ENCODE measurements around the gene FMNL2.

The FMNL2 gene

DNA sequence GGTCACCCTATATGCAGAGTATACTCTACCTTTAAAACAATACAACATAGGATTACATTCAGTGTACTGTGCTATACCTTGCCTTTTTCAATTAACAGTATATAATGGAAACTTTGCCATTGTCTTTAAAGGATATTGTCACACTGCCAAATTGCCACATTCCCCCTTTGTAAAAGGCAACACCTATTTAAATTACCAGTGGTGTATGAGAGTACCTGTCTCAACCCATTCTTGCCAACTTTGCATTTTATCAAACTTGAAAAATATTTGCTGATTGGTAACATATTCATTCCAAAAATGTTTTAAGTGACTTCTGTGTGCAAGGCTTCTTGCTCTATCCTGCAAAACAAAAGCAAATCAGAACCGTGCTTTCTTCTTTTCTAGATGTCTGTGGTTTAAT lies 92.9 kb downstream of the FMNL2 start:
- DNase-seq (ENCODE audit: low read depth), result no peak

DNA sequence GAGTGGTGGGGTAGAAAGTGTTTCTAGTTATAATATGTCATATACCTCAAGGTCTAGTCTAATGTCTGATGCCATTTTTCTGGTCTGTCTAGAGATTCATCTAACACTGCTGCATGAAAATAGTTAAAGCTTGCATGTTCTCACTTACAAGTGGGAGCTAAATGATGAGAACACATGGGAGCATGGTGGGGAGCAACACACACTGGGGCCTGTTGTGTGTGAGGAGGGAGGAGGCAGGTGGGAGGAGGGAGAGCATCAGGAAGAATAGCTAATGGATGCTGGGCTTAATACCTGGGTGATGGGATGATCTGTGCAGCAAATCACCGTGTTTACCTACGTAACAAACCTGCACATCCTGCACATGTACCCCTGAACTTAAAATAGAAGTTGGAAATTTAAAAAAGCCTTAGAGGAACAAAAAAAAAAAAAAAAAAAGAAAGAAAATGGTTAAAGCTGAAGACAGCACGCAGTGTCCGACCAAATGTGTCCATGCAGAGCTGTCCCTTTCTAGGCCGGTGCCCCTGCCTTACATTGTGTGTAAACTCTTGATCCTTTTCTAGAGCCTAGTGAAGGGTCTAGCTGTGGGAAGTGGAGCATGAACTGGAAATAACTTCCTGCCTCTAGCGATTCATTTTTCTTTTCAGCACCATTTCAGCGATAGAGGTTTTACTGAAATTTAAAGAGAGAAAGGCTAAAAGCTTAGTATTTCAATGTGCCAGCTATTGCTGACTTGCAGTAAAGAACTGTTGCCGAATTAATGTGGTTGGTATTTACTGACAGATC lies 94.0 kb downstream of the FMNL2 start:
- no peak for DNase-seq (ENCODE audit: low read depth)

DNA sequence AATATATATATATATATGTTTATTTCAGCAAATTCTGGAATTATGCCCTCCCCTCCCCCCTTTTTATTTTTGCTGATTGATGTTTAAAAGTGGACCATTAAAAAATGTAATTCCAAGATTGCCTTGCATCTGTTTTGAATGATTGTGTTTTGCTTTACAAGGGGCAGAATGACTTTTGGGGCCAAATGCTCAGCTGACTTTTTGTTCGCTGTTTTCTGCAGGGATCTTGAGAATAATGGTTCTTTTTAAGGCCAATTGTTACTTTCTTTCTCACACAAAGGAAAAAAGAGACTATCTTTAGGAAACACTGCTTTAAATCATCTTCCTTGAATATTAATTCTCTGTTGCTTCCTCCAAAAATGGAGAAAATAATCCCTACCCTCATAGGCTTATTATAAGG lies 95.9 kb downstream of the FMNL2 start:
- no peak for DNase-seq (ENCODE audit: low read depth)

DNA sequence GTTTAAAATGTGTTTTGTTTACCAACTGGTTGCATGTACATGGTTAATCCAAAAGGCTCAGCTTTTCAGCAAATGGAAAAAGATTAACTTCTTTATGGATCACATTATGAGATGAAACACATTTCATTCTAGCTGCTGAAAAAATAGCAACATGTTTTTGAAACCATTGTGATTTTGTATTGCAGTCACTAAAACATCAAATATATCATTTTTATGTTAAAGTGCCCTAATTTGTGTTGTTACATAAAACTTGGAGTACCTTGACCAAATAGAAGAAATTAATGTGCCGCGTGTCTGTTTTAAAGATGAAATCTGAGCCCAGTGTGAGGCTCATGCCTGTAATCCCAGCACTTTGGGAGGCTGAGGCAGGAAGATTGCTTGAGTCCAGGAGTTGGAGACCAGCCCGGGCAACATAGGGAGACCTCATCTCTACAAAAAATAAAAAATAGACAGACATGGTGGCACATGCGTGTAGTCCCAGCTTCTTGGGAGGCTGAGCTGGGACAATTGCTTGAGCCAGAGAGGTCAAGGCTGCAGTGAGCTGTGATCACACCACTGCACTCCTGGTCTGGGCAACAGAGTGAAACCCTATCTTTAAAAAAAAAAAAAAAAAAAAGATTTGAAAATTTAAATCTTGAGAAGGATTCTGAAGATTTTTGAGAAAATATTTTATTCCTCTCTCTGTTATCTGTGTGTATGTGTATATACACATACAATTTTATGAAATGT lies 96.6 kb downstream of the FMNL2 start:
- no peak for DNase-seq (ENCODE audit: low read depth)

DNA sequence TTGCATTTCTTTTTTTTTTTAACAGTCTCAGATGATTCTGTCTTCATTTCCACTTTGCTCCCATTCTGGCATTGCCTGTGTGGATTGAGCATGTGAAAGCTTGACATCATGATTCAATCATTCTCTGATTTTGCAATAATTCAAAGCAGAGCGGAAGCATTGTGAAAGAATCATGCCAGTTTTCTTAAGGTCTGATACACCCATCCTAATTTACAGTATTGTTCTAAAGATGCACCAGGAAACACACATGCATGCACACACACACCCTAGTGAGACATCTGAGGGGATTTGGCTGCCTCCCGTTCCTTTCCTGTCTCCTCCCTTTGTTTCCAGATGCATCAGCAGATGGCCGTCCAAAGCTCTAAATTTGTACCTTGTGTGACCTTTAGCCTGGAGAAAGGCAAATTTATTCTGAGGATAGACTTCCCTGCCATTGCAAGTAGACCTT lies 97.3 kb downstream of the FMNL2 start:
- DNase-seq (ENCODE audit: low read depth), result no peak

DNA sequence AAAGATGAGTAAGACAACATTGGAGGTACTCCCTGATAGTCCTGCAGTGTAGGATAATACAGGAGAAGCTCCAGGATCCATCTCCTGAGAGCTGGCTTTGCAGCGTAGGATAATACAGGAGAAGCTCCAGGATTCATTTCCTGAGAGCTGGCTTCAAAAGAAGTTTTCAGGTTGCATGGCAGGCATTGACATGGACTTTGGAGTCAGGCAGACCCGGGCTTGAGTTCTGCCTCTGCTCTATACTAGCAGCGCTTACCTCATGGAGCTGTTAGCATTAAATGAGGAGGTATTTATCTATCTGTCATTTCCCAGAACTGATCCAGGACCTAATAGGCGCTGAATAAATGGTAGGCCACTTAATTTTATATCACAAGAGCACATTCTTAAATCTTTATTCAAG lies 97.8 kb downstream of the FMNL2 start:
- DNase-seq (ENCODE audit: low read depth), result no peak

DNA sequence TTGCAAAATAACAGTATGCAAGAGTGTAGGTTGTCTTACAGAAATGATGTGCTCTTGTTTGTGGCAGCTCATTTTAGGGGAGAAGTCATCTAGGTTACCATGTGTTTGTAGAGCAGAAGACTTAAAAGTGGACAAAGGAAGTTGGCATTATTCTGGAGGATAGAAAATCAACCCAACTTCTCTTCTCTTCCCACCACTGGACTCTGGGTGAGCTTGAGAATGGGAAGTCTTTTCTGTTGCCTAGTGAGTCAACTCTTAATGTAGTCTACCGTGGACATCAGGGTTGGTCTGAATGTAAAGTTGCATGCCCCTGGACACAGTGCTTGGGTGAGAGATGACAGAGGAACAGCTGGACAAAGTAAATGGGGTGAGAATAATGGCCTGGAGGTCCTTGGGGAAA lies 98.3 kb downstream of the FMNL2 start:
- no peak for DNase-seq (ENCODE audit: low read depth)

DNA sequence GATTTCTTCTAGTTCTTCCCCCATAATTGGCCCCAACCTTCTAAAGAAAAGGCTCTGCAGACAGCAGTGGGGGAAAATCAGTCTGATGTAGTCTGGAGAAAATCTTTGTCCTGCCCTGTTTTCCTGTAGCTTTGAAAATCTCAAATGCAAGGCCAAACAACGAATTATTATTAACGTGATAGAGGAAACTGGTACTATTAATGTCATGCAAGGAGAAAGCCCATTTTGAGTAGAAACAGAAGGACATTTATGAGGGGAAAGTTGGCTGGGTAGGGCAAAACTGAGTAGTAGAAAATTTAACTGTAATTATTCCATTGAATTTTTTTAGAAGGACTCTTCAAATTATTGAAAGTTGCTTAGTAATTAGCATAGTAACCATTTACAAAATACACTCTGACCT lies 98.8 kb downstream of the FMNL2 start:
- DNase-seq (ENCODE audit: low read depth), result no peak

DNA sequence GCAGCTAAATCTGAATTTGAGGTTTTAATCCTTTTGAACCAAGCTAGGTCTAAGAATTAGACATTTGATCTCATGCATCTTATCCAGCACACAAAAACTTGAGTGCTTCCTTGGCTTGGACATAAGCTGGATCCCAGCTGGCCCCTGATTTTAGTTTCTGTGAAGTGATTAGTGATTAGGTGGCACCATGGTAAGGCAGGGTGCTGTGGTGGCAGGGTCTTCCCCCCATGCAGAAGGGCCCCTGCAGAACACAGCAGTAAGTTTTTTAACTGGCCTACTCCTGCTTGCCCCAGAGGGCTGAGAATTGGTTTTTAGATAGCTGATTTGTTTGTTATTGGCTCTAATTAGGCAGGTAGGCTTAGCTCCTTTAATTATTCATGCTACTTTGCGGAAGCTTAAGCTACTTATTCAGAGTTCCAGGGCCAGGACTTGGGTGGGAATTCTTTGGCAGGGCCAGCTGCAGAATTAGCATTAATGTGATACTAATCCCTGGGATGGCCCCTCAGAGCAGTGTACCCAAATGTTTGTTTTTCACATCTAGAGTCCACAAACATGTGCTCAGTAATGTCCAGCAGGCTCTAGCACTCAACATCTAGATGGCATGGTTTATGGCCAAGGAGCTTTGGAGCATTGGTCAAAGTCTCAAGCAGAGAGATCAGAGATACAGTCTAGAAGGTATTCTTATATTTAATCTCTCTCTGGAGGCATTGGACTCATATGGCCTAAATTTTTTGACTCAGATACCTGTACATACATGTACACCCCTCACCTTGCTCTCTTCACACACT lies 99.6 kb downstream of the FMNL2 start:
- no peak for DNase-seq (ENCODE audit: low read depth)

DNA sequence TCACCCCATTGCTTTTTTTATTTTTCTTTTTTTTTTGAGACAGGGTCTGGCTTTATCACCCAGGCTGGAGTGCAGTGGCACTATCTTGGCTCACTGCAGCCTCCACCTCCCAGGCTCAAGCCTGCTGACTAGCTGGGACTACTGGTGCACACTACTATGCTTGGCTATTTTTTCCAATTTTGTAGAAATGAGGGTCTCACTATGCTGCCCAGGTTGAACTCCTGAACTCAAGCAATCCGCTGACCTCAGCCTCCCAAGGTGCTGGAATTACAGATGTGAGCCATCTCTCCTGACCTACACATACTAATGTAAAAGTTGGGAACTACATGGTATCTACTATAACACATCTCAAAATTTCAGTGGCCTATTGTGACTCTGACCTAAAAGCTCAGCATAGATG lies 101.2 kb downstream of the FMNL2 start:
- DNase-seq (ENCODE audit: low read depth), result no peak

DNA sequence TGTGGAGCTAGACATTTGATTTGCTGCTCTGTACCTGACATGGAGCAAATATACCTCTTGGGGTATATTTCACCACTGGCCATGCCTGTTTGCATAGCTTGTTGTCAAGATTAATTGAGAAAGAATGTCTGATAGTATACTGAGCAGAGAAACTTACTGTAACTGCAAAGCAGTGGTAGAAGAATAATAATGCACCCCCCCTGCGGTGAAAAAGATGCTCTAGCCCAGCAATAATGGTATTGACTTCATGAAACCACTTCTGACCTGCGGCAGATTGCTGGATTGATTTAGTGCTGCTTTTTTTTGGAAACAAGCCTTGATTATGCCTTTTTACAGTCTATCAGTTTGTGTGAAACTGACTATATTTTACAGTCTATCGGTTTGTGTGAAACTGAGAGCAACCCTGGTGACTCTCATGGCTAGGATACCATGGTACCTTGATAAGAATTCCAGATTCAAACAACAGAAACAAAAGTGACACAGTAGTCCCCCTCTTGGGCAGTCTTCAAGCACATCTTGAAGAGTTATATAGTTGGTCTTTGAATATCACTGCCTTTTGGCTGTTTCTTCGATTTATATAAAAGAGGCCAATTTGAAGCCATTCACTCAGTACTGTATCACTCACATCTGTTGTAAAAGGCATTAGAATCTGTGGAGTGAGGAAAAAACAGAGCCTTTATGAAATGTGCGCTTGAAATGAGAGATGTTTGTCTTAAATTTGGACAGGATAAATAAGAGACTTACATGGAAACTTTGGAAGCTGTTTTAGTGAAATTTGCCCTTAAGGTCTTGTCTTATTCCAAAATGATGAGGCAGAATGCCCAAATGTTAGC lies 102.5 kb downstream of the FMNL2 start:
- no peak for DNase-seq (ENCODE audit: low read depth)

DNA sequence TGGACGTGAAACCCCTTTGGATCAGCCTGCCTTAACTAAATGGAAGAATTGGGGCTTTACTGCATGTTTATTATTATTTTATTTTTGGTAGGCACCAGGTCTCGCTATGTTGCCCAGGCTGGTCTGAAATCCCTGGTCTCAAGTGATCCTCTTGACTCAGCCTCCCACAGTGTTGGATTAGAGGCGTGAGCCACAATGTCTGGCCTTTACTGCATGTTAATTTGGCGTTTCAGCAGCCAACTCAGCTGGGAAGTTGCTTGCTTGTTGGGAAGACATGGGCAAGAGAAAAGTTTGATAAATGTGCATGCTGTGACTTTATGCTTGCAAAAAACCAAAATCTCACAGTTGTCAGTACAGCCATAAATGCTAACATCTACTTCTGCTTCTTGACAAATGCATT lies 105.1 kb downstream of the FMNL2 start:
- DNase-seq (ENCODE audit: low read depth), result no peak

DNA sequence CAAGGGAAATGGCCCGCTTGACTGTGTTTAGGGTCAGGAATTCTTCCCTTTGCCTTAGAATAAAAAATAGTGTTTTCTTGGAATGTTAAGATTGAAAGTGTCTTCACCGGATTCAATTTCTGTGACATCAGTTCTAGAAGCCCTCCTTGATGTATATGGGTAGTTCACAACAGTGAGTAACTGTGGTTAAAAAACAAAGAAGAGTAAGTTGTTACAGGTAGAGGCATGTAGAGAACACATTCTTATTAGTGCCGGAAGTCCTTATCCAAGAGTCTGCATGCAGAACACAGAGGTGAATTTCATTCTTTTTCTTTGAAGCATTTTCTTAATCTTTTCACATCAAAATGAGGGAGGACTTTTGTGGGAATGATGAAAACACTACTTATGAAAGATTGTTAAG lies 105.5 kb downstream of the FMNL2 start:
- DNase-seq (ENCODE audit: low read depth), result no peak

DNA sequence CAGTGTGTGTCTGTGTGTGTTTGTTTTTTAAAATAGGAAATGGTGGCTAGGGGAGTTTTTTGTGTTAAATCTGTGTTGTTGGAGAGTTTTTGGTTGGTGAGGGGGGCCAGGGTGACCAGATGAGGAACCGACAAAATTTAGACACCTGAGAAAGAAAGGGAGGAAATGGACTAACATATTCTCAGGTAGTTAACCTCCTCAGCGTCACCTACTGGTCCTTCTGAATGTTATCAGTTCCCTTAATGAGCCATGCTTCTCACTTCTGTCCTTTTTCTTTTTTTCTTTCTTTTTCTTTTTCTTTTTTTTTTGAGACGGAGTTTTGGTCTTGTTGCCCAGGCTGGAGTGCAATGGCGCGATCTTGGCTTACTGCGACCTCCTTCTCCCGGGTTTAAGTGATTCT lies 107.0 kb downstream of the FMNL2 start:
- no peak for DNase-seq (ENCODE audit: low read depth)

DNA sequence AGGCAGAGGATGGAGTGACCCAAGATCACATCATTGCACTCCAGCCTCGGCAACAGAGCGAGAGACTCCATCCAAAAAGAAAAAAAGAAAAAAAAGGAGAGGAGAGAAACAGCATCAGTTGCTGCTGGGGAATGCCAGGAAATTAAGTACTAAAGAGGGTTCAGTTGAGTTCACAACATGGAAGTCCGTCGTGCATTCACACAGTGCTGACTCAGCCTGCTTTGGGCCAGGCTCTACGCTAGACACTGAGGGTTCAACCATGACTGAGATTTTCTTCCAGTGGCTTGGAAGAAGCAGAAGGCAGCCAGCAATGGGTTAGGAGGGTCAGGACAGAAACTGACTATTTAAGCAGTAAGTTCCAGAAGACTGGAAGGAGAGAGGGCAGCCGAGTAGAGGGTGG lies 108.8 kb downstream of the FMNL2 start:
- DNase-seq (ENCODE audit: low read depth), result no peak

DNA sequence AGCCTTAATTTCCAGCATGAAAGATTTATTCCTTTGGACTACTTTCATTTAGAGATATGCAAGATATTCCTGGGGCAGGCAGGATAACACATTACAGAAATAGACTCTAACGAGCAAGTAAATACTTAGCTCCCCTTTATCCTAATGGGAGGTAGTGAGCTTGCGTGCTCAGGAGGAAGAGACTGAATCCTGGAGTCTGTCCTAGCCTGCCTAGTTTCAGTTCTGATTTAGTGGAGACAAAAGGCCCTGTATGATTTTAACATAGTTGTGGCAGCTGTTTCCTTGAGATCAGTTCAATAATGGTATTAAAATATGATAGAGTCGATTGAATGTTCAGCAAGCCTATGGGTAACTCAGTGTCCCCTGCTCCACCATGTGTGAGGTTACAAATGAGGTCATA lies 109.5 kb downstream of the FMNL2 start:
- no peak for DNase-seq (ENCODE audit: low read depth)

DNA sequence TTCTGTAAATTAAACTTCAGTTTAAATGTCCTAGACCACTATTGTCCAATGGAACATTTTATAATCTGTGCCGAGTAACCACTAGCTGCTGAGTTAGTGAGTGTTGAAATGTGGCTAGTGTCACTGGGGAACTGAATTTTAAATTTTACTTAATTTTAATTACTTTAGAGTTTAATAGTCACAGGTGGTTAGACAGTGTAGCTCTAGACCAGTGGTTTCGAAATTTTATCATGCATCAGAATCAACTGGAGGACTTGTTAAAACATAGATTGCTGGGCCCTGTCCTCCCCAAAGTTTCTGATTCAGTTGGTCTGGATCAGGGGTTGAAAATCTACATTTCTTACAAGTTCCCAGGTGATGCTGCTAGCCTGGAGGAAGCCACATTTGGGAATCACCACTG lies 110.4 kb downstream of the FMNL2 start:
- DNase-seq (ENCODE audit: low read depth), result no peak

DNA sequence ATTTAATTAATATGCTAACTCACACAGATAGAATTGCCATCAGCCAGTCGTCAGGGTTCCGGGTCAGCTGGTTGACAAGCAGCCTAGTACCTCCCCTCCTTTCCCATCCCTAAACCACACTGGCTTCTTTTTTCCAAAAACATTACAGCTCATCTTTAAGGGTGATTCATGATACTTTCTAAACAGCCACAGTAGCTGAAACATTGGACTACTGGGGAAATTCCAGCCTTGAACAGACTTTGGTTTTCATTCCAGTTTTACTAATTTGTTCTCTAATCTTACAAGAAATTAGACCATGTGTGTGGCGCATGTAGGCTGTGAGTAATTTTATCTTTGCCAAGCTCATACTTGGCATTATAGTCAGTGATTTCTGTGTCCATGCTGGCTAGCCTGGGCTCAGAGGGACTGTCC lies 110.8 kb downstream of the FMNL2 start:
- DNase-seq (ENCODE audit: low read depth), result no peak

DNA sequence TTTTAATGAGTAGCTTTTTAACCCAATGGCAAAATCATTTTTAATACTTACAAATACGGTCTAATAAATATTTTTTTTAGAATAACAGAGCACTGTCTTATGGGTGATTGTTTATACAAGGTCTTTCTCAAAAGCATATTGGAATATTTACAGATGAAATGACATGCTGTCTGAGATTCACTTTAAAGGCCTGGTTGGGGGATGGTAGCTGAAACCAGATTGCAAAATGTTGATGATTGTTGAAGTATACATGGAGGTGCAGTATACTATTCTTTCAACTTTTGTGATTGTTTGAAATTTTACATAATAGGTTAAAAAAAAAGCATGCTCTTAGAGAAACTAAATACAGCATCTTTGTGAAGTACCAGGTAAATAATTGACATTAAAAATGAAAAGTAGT lies 111.2 kb downstream of the FMNL2 start:
- DNase-seq (ENCODE audit: low read depth), result no peak

DNA sequence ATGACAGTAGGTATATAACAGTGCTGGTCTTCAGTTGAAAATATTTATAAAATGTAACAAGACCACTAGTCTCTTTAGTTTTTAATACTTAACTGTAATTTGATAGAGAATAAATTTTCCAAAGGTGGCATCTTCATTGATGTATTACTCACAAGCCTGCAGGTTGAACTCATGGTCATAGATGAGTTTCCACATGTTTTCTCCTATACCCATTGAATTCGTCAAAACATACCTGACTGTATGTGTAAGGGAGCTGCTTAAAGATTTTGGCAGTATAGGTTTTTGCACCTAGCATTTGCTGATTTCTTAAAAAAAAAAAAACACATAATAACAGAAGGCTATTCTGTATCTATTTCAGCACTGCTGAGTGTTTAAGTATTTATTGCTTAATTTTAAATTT lies 112.9 kb downstream of the FMNL2 start:
- DNase-seq (ENCODE audit: low read depth), result no peak

DNA sequence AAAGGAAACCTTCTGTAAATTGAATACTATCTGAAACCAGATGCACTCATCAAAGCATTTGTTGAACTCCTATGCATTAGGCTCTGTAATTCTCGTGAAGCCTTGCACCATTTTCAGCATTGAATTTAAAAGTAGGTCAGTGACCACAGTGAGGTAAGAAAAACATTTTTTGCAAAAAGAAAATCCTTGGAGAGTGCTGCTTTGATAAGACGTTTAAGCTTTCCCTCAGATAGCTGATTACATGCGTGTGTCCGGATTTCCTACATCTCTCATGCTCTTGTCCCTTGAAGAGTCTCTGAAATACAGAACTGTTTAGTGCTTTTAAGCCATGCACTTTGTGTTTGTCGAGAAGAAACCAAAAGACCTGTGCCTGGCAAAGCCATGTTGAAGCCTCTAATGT lies 113.6 kb downstream of the FMNL2 start:
- DNase-seq (ENCODE audit: low read depth), result no peak

DNA sequence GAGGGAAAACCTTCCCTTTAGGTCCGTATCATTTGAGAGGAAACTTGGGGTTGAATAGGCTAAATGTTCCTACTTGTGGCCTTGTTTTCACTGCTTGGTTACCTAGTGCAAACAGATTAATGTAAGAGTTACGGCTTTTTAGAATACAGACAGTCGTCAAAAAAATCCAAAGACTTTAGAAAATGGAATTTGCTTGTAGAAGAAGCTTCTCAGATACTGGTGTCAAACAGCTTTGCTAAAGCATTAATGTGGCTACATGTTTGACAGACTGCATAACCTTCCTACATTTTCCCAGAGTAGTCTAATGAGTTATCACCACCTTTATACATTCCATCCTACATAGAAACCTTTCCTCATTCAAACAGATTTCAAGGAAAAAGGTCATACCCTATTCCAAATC lies 114.6 kb downstream of the FMNL2 start:
- DNase-seq (ENCODE audit: low read depth), result no peak

All from activated T-helper 9 cell treated with anti-CD3 and anti-CD28 coated beads, Interleukin-2, amount 50 U/mL, for 16 hours (primary cell).